Measurements from ENCODE around the gene TRAF5.

Gene TRAF5

DNA sequence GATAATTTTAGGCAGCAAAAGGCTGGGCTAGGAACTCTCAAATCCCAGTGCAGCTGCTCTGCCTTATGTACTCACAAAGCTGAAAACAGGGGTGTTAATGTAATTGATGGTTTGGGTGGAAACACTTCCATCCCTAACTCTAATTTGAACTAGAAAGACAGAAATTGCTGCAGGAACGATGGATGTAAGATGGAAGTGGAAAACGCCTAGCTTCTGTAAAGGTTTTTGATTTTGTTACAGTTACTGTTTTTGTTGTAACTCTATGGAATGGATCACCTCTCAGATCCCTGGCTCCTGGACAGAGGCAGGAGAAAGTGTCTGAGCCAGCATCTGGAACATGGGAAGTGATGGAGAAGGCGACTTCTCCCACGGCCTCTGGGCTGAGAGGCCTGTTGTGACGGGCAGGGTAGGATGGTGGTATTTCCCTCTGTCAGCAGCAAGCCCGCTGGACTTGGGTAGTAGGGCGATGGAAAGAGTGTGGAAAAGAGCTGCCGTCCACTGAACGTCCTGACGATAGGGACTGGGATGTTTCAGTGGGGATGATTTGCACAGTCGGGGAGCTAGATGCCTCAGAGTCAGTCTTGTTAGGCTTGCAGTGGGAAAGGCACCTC is 1.6 kb downstream of the TRAF5 start:
- DNase-seq: no peak

GRCh38 chr1:211328866-211329475 is 2.3 kb downstream of the TRAF5 start:
- no peak for DNase-seq

DNA sequence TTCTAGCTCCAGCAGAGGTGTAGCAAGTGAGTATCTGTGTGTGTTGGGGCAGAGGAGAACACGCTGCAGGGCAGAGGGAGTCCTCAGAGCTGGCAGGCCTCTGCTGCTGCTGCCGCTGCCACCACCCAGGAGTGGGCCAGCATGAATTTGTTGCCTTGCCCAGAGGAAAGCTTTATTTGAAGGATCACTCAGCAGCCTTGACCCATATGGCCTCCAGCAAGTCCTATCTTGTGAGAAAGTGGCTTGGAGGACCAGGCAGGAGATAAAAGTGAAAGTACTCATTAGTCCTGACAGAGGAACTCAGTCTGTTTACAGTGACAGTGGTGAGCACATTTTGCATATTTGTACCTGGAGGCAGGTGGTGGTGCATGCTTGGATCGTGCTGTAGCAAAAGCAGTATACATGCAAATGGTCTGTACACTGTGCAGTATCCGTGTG is 3.1 kb downstream of the TRAF5 start:
- DNase-seq: no peak

DNA sequence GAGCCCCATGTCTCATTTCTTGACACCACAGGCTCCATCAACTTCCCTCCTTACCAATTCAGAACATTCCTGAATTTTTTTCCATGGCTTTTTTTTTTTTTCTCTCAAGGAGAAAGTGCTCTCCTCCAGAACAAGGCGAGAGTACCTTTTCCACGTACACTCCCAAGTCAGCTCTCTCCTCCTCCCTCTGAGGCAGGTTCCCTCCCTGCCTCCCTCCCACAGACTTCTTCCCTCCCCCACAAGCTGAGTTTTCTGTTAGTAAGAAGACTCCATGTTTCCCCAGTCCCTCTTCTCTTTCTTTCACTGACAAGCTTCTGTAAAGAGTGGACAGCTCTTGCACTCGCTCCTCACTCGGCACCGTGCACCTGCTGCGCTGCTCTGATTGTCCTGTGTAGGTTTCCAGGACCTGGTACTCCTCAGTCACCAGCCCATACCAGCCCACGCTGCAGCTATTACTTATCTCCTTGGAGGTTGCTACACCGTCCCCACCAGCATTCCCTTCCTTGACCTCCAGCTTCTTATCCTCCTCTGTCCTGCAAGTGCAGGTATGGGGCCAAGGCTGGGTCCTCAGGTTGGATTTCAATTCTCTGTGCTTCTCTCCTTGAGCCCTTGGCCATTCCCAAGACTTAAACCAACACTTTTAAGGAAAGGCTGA is 3.8 kb downstream of the TRAF5 start:
- DNase-seq: no peak

DNA sequence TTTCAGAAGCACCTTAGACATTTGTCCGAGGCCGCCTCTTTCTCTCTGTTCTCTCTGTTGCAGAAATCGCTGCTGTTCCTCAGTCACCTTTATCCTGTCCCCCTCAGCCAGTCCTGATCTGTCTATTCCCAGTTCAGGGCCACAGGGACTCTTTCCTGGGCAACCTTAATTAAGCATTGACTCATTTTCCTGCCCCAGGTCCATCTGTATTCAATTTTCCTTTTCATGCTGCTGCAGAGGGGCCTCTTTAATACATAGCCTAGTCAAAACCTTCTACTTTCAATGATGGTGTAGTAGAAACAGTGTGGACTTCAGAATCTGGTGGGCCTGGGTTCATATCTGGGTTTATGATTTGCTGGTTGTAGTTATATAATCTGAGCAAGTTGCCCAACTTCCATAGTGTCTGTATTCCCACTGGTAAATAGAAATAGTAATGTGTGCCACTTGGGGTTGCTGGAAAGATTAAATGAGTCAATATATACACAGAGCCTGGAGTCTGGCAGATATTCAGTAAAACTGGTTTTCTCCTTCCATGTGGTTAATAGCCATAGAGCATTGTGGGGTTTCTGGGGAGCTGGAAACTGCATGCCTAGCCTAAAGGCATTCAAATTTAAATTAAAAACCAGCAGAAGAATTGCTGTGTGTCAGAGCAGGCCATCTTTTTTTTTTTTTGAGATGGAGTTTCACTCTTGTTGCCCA is 4.5 kb downstream of the TRAF5 start:
- no peak for DNase-seq

DNA sequence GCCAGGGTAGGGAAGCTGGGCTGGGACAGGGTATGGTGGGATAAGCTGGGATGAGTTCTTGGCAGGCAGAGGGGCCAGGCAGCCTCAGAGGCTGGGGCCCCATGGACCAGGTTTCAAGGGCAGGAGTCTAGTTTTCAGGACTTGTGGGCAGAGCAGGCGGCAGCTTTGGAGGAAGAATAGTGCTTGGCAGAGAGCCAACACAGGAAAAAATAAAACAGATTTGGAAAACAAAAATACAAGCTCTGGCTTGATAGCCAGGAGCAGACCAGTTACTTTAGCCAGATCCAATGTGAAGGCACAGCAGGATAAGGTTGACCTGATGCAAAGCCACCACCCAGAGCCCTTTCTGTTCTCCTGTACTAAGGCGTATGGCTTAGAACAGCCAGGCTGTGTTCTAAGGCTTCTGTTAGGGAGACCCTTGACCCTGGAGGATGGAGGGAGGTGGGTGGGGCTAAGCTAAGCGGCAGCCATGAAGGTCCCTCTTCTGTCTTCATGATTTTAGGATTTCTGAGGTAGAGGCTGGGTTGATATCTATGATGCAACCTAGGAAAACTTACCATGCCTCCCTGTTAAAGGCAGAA is 5.5 kb downstream of the TRAF5 start:
- no peak for DNase-seq

DNA sequence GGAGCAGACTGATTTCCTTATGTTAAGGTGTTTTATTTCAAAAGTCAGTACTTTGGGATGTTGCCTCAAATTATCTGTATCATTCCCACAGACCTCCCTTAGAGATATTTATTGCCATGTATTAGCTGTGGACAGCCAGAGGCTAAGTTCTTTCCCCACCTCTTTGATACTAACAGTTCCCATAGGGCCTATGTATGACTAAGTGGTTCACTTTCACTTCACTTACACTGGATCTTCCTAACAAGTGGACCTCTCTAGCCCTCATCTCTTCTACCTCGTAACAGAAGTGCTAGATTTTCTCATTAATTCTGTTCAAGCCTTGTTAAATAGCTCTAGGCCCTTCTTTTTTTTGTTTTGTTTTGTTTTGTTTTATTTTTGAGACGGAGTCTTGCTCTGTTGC is 6.2 kb downstream of the TRAF5 start:
- DNase-seq: no peak

DNA sequence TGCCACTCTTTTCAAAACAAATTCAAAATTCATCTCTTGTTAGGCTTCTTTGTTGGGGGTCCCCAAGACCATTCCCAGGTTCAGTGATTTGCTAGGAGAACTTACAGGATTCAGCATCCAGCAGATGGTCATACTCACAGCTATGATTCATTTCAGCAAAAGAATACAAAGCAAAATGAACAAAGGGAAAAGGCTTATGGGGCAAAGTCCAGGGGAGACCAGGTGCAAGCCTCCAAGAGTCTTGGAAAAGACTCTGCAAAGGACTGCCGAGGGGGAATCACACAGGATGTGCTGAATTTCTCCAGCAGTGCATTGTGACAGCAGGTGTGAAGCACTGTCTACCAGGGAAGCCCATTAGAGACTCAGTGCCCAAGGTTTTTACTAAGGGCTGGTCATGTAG is 7.3 kb downstream of the TRAF5 start:
- DNase-seq: no peak

GRCh38 chr1:211334986-211335385 is 8.4 kb downstream of the TRAF5 start:
- DNase-seq: no peak

DNA sequence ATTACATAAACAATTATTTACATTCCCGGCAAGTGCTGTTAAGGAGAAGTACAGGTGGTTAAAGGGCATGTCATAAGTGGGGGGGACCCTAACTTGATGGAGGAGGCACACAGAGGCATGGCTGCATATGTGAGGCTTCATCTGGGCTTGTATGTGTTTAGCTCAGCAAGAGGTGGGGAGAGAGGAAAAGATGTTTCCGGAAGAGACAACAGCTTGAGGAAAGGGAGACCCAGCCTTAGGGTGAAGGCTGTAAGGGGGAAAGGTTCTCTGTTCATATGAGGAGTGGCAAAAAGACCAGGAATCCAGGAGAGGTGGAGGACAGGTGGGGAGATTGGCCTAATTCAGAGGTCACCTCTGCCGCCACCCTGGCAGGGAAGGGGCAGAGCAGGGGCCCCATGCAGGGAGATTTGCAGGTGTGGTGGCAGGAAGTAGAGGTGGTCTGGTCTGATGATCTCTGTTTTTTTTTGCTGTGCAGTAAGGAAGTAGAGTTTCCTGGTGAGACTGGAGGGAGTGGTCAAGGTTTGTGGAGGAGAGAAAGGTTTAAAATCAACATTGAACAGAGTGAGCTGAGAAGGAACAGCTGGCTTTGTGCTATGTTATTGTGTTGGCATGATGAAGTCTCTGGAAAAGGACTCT is 9.0 kb downstream of the TRAF5 start:
- DNase-seq: no peak

- no peak for DNase-seq
Measured at GRCh38 chr1:211336161-211336560, 9.5 kb downstream of the TRAF5 start.

GRCh38 chr1:211336775-211337174 is 10.1 kb downstream of the TRAF5 start:
- DNase-seq: no peak

GRCh38 chr1:211337430-211338223 is 11.0 kb downstream of the TRAF5 start:
- DNase-seq: no peak

DNA sequence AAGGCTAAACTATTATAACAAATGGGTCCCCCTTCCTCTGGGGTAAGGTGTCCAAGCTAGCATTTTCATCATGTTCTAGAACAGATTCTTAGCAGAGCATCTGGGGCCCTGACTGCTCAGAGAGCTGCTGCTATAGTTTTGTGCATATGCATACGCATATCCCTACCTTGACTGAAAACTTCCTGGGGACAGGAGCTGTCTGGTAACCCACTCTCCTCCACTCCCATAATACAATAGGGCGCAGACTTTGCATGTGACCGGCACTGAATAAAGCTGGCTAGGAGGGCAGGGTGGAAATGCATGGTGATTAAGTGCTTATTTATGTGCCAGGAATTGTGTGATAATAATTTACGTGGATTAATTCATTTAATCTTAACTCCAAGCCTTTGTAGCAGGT is 11.6 kb downstream of the TRAF5 start:
- DNase-seq: no peak

- DNase-seq: no peak
Measured at GRCh38 chr1:211339631-211340041, 13.0 kb downstream of the TRAF5 start.

DNA sequence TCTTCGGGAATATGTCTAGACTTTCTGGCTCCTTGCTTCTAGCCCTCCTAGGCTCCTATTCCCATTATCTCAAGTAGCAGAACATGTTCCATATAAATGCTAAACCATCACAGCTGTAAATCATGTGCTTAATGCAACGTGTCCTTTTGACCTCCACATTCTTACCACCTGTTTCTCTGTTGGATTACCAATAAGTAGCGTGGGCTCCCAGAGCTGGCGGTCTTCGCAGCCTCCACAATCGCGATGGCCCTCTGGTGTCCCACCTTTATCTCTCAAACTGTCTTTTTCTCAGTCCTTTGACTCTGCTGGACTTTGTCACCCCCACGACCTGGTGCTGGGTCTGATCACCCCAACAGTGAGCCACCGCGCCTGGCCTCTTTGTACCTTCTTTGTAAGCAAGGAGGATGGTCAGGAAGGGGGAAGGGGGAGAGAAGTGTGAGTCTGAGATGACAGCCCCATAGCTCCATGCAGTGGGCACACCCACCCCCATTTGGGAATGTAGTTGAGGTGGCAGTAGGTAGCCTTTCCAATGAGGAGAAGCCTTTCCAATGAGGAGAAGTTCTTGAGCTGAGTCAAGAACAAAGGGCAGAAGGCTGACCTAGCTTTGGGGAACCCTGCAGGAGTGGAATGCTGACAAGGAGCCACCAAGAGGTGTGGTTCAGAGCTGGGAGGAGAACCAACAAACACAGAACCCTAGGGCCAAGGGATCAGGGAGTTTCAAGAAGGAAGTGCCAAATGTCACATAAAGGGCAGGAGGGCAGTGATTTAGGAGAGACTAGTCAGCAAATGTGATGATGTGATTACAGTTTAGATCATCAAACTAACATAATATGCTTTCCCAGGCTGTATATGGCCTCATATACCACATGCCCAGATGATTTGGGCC is 14.2 kb downstream of the TRAF5 start:
- DNase-seq: no peak

DNA sequence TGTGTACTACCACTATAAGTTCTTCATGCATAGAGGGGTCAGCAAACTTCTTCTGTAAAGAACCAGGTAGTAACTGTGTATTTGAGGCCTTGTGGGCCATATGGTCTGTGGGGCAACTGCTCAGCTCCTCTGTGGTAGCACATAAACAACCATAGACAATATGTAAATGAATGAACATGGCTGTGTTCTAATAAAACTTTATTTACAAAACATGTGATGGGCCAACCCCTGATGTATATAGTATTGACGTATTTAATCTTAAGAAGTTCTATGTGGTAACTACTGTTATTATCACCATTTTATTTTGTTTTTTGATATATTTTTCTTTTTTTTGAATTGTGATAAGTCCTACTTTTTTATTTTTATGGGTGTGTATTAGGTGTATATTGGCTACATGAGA is 15.4 kb downstream of the TRAF5 start:
- DNase-seq: no peak

DNA sequence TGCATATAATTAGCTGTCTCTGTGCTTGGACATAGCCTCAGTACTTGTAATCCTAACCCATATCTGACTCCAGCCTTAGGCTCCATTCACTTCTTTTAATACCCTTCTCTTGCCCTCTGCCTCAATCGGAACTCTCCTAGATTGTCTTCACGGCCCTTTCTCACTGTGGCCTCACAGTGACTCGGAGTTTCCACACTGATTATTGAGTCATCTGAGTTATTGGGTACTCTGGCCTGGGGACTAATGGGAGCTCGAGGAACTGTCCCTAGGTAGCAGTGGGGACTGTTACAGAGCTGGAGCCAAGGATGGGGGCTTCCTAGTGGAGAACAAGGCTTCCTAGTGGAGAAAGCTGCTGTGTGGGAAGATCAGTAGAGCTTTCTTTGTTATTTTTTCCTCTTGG is 17.0 kb downstream of the TRAF5 start:
- no peak for DNase-seq

GRCh38 chr1:211344152-211344618 is 17.6 kb downstream of the TRAF5 start:
- no peak for DNase-seq

DNA sequence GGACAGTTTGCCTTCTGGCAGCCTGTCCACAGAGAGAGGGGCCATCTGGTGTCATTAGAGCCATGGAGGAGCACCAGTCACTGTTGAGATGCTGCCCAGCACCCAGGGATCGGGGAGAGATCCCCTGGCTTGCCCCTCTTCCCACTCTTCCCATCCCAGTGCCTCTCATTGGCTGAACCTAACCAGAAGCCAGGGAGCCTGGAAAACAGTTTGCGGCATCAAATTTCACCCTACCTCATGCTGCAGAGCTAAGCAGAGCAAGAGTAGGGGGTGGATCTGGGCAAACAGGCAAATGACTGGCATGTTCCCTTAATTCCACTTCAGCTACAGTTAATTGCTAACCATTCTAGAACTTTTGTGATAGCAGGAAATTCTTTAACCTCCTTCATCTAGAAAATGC is 19.1 kb downstream of the TRAF5 start:
- DNase-seq: peak; percentile 66

Data from NCI-H524 treated with DMSO at 0.1 percent for 48 hours (cell line).